HG02840 (cell line): Measurements from ENCODE around the gene ACTN1.

Experiments used
- ATAC-seq: cut with Tn5 transposase; IDR thresholded peaks from one replicate; pipeline ENCODE4 v1.9.1; 2021; ENCODE audit warnings: mild to moderate bottlenecking, moderate library complexity, moderate number of reproducible peaks; ENCODE audit not compliant: unreplicated experiment, low FRiP score

The ACTN1 gene

GRCh38 chr14:68938271-68939150 lies 40.6 kb downstream of the ACTN1 start:
- no peak for ATAC-seq

- no peak for ATAC-seq
Measured at GRCh38 chr14:68937471-68938270, 41.4 kb downstream of the ACTN1 start.

GRCh38 chr14:68936980-68937379 lies 42.1 kb downstream of the ACTN1 start:
- no peak for ATAC-seq

- ATAC-seq, result no peak
Measured at GRCh38 chr14:68936476-68936875, 42.6 kb downstream of the ACTN1 start.

- ATAC-seq, result no peak
Measured at GRCh38 chr14:68935761-68936214, 43.3 kb downstream of the ACTN1 start.

- ATAC-seq, result no peak
Measured at GRCh38 chr14:68934066-68934465, 45.0 kb downstream of the ACTN1 start.

GRCh38 chr14:68932686-68933085 lies 46.4 kb downstream of the ACTN1 start:
- ATAC-seq, result no peak

- no peak for ATAC-seq
Measured at GRCh38 chr14:68932231-68932630, 46.9 kb downstream of the ACTN1 start.

- no peak for ATAC-seq
Measured at GRCh38 chr14:68931474-68932051, 47.5 kb downstream of the ACTN1 start.

- ATAC-seq, result no peak
Measured at GRCh38 chr14:68931063-68931462, 48.0 kb downstream of the ACTN1 start.

- no peak for ATAC-seq
Measured at GRCh38 chr14:68929623-68930307, 49.3 kb downstream of the ACTN1 start.

GRCh38 chr14:68928770-68929550 lies 50.1 kb downstream of the ACTN1 start:
- ATAC-seq, result no peak

GRCh38 chr14:68927956-68928675 lies 51.0 kb downstream of the ACTN1 start:
- ATAC-seq, result no peak

- no peak for ATAC-seq
Measured at GRCh38 chr14:68927089-68927488, 52.0 kb downstream of the ACTN1 start.

- ATAC-seq, result no peak
Measured at GRCh38 chr14:68926236-68926635, 52.9 kb downstream of the ACTN1 start.

- no peak for ATAC-seq
Measured at GRCh38 chr14:68925373-68925772, 53.7 kb downstream of the ACTN1 start.

- no peak for ATAC-seq
Measured at GRCh38 chr14:68924186-68925158, 54.6 kb downstream of the ACTN1 start.

- ATAC-seq, result no peak
Measured at GRCh38 chr14:68922886-68923285, 56.2 kb downstream of the ACTN1 start.
